WTC11 (cell line): ENCODE results near the gene ZNF428. TPM values are rescaled to one million over a fixed set of nuclear protein-coding genes. Genes with fewer than 3 reads are reported as not detected.

Source experiments
- ATAC-seq: fragments of 200-7000 bp; cut with Tn5 transposase; 2 replicates; pipeline ENCODE4 v1.10.0; 2021; ENCODE audit warnings: mild to moderate bottlenecking, moderate library complexity
- CTCF ChIA-PET: fragments of 300-600 bp; sonication (Branson Sonifier 250); formaldehyde crosslinking; loops from one replicate; lab custom pipeline; 2021; ENCODE audit warnings: antibody characterized with exemption; lab: Charles Lee
- POLR2A ChIA-PET: fragments of 350-600 bp; sonication (Branson Sonifier 250); formaldehyde crosslinking; loops from one replicate; lab custom pipeline; 2021; ENCODE audit warnings: antibody characterized with exemption; lab: Charles Lee
- DNase-seq: peaks from one replicate; pipeline ENCODE4 v3.0.0; 2021; ENCODE audit warnings: low spot score
- H3K27ac Mint-ChIP-seq: 2 replicates; pipeline ENCODE4 v1.8.0; 2021; ENCODE audit warnings: mixed read lengths
- H3K27me3 Mint-ChIP-seq: 2 replicates; pipeline ENCODE4 v1.8.0; 2021; ENCODE audit warnings: low read depth, mild to moderate bottlenecking, moderate library complexity, mixed read lengths
- H3K36me3 Mint-ChIP-seq: 2 replicates; pipeline ENCODE4 v1.8.0; 2021; ENCODE audit warnings: mixed read lengths
- H3K4me1 Mint-ChIP-seq: 2 replicates; pipeline ENCODE4 v1.8.0; 2022; ENCODE audit warnings: mixed read lengths
- H3K4me3 Mint-ChIP-seq: 2 replicates; pipeline ENCODE4 v1.8.0; 2021; ENCODE audit warnings: mild to moderate bottlenecking, moderate library complexity, mixed read lengths
- H3K9me3 Mint-ChIP-seq: 2 replicates; pipeline ENCODE4 v1.8.0; 2021; ENCODE audit warnings: mixed read lengths
- CDX4 ChIP-seq: fragments of 250-450 bp; sonication (Bioruptor Pico); IDR thresholded peaks from 2 replicates; pipeline ENCODE4 v1.9.0; 2021; ENCODE audit warnings: moderate library complexity, mild to moderate bottlenecking, inconsistent platforms, borderline replicate concordance
- EMX1 ChIP-seq: fragments of 250-450 bp; sonication (Bioruptor Pico); IDR thresholded peaks from 2 replicates; pipeline ENCODE4 v1.8.0; 2021; ENCODE audit warnings: mild to moderate bottlenecking
- GABPB1 ChIP-seq: sonication (generic); formaldehyde crosslinking; IDR thresholded peaks from 2 replicates; pipeline ENCODE4 v1.8.1; 2023; ENCODE audit warnings: mild to moderate bottlenecking, missing genetic modification reagents
- JUN ChIP-seq: sonication (generic); formaldehyde crosslinking; IDR thresholded peaks from 2 replicates; pipeline ENCODE4 v1.8.0; 2023; ENCODE audit warnings: mild to moderate bottlenecking, missing genetic modification reagents
- NFATC4 ChIP-seq: fragments of 250-450 bp; sonication (Bioruptor Pico); IDR thresholded peaks from 2 replicates; pipeline ENCODE4 v1.9.0; 2021; ENCODE audit warnings: mild to moderate bottlenecking
- NFYB ChIP-seq: sonication (generic); formaldehyde crosslinking; conservative IDR thresholded peaks from 2 replicates; pipeline ENCODE4 v1.8.0; 2022; ENCODE audit warnings: low read depth, missing genetic modification reagents
- NR1H2 ChIP-seq: sonication (generic); formaldehyde crosslinking; IDR thresholded peaks from 2 replicates; pipeline ENCODE4 v1.9.0; 2021; ENCODE audit warnings: mild to moderate bottlenecking, moderate library complexity, missing genetic modification reagents
- NR3C1 ChIP-seq: sonication (generic); formaldehyde crosslinking; conservative IDR thresholded peaks from 2 replicates; pipeline ENCODE4 v1.8.1; 2023; ENCODE audit warnings: low read depth, mild to moderate bottlenecking, missing genetic modification reagents
- OVOL2 ChIP-seq: fragments of 250-450 bp; sonication (Bioruptor Pico); IDR thresholded peaks from 2 replicates; pipeline ENCODE4 v1.9.0; 2021; ENCODE audit warnings: mild to moderate bottlenecking, borderline replicate concordance
- PRRX2 ChIP-seq: fragments of 250-450 bp; sonication (Bioruptor Pico); IDR thresholded peaks from 2 replicates; pipeline ENCODE4 v1.8.0; 2021; ENCODE audit warnings: mild to moderate bottlenecking
- RELA ChIP-seq: sonication (generic); formaldehyde crosslinking; IDR thresholded peaks from 2 replicates; pipeline ENCODE4 v1.8.1; 2022; ENCODE audit warnings: missing genetic modification reagents, mild to moderate bottlenecking, borderline replicate concordance
- STAT6 ChIP-seq: sonication (generic); formaldehyde crosslinking; conservative IDR thresholded peaks from 2 replicates; pipeline ENCODE4 v1.8.1; 2023; ENCODE audit warnings: mild to moderate bottlenecking, low read depth, missing genetic modification reagents, moderate library complexity
- USF1 ChIP-seq: sonication (generic); formaldehyde crosslinking; IDR thresholded peaks from 2 replicates; pipeline ENCODE4 v1.8.0; 2022; ENCODE audit warnings: mild to moderate bottlenecking, missing genetic modification reagents
- USF2 ChIP-seq: sonication (generic); formaldehyde crosslinking; IDR thresholded peaks from 2 replicates; pipeline ENCODE4 v1.8.1; 2023; ENCODE audit warnings: mild to moderate bottlenecking, missing genetic modification reagents, moderate library complexity
- ZNF263 ChIP-seq: sonication (generic); formaldehyde crosslinking; IDR thresholded peaks from 2 replicates; pipeline ENCODE4 v1.8.1; 2022; ENCODE audit warnings: low read depth, mild to moderate bottlenecking, moderate library complexity, missing genetic modification reagents
- ZNF281 ChIP-seq: sonication (generic); formaldehyde crosslinking; IDR thresholded peaks from 2 replicates; pipeline ENCODE4 v1.8.0; 2023; ENCODE audit warnings: mild to moderate bottlenecking, missing genetic modification reagents
- ZSCAN18 ChIP-seq: fragments of 250-450 bp; sonication (Bioruptor Pico); IDR thresholded peaks from 2 replicates; pipeline ENCODE4 v2.1.2; 2022; ENCODE audit warnings: mild to moderate bottlenecking, moderate library complexity
- total RNA-seq: library from RNA; stranded (reverse); gene quantifications from 3 replicates; pipeline ENCODE4 v1.2.3, GENCODE V29; 2021

The ZNF428 gene
- total RNA-seq, 1 experiment from 2014 or later, result 20.1 TPM

- POLR2A ChIA-PET, result no interaction called here
- Mint-ChIP-seq H3K4me3 (no peak overlapping the region), H3K27me3 (peaks cover 59% of the 10 kb centered on the region), H3K27ac (no peak overlapping the region)
- no peak for TF ChIP-seq JUN (CRISPR knock-in tag)
- TF ChIP-seq USF2 (CRISPR knock-in tag), result peak; percentile 81
- TF ChIP-seq RELA (CRISPR knock-in tag), result no peak
- peak; percentile 67 for TF ChIP-seq USF1 (CRISPR knock-in tag)
- peak; percentile 70 for TF ChIP-seq NFYB
- no peak for TF ChIP-seq OVOL2 (CRISPR knock-in tag)
- TF ChIP-seq, all 79 proteins: peak for 3
- H3K9me3 Mint-ChIP-seq, result no peaks in the 10 kb centered on the region
- CTCF ChIA-PET, result interaction anchor here (0.8 kb wide), 1 partner anchor 147 kb away, joined by 3 read pairs; no protein-coding TSS in a partner anchor
- no peaks in the 10 kb centered on the region for H3K36me3 Mint-ChIP-seq
- ATAC-seq, result no peak
- DNase-seq, result no peak
- peaks cover 10% of the 10 kb centered on the region for H3K4me1 Mint-ChIP-seq
Measured at GRCh38 chr19:43628646-43629326, 9.4 kb upstream of the ZNF428 start.

GRCh38 chr19:43626838-43627237 is 7.4 kb upstream of the ZNF428 start:
- Mint-ChIP-seq H3K4me1 (peaks cover 15% of the 10 kb centered on the region), H3K27me3 (peaks cover 43% of the 10 kb centered on the region), H3K9me3 (no peaks in the 10 kb centered on the region), H3K4me3 (no peak overlapping the region), H3K27ac (no peak overlapping the region), H3K36me3 (no peaks in the 10 kb centered on the region)
- ATAC-seq (no peak), DNase-seq (no peak)
- ChIA-PET POLR2A (interaction anchor here (0.6 kb wide), 1 partner anchor 108 kb away, joined by 3 read pairs; no protein-coding TSS in a partner anchor), CTCF (interaction anchor here (0.7 to 3.6 kb wide), 13 partner anchors 9 to 1156 kb away, joined by 3 to 18 read pairs (median 5); partner anchors contain the start of genes IRGQ, ZNF575 and ZNF576)
- no peak for TF ChIP-seq RELA (CRISPR knock-in tag)

GRCh38 chr19:43625918-43626579 is 6.6 kb upstream of the ZNF428 start:
- Mint-ChIP-seq H3K27me3 (peaks cover 39% of the 10 kb centered on the region), H3K27ac (no peak overlapping the region), H3K4me1 (peaks cover 17% of the 10 kb centered on the region), H3K9me3 (no peaks in the 10 kb centered on the region), H3K4me3 (no peak overlapping the region)
- DNase-seq (peak; percentile 74), ATAC-seq (peak; percentile 66)
- ChIA-PET POLR2A (interaction anchor here (0.6 kb wide), 1 partner anchor 107 kb away, joined by 3 read pairs; no protein-coding TSS in a partner anchor), CTCF (interaction anchor here (0.6 to 3.6 kb wide), 14 partner anchors 10 to 148 kb away, joined by 3 to 18 read pairs (median 4); partner anchors contain the start of genes IRGQ, ZNF575 and ZNF576)
- TF ChIP-seq GABPB1 (CRISPR knock-in tag), result no peak
- TF ChIP-seq NR1H2 (CRISPR knock-in tag), result no peak
- TF ChIP-seq ZNF263 (CRISPR knock-in tag), result no peak
- TF ChIP-seq NR3C1 (CRISPR knock-in tag), result no peak
- TF ChIP-seq EMX1 (CRISPR knock-in tag), result no peak
- no peak for TF ChIP-seq NFATC4 (CRISPR knock-in tag)
- TF ChIP-seq USF1 (CRISPR knock-in tag), result no peak
- TF ChIP-seq ZSCAN18 (CRISPR knock-in tag), result no peak
- no peak for TF ChIP-seq STAT6 (CRISPR knock-in tag)
- no peak for TF ChIP-seq PRRX2
- TF ChIP-seq CDX4 (CRISPR knock-in tag), result no peak
- TF ChIP-seq ZNF281, result no peak
- TF ChIP-seq, all 79 proteins: peak for 0
- H3K36me3 Mint-ChIP-seq, result no peaks in the 10 kb centered on the region
